NT2/D1 (cell line): Measurements from ENCODE around the gene ADAM23.

ENCODE experiments used
- DNase-seq: peaks from one replicate; pipeline ENCODE4 v3.0.0-alpha.2; 2011; ENCODE audit warnings: low read depth, low spot score
- H3K27me3 ChIP-seq: 2 replicates; pipeline ENCODE4 v1.6.0; 2011; ENCODE audit warnings: mild to moderate bottlenecking; ENCODE audit not compliant: insufficient read length, insufficient read depth
- H3K36me3 ChIP-seq: 2 replicates; pipeline ENCODE4 v1.6.1; 2011; ENCODE audit warnings: mild to moderate bottlenecking, low read length, mixed read lengths; ENCODE audit not compliant: insufficient read depth, insufficient read length
- H3K4me1 ChIP-seq: 2 replicates; pipeline ENCODE4 v1.5.1; 2011; ENCODE audit not compliant: insufficient read depth, insufficient read length
- H3K4me3 ChIP-seq: 2 replicates; pipeline ENCODE4 v1.5.1; 2011; ENCODE audit warnings: low read depth; ENCODE audit not compliant: insufficient read length
- H3K9ac ChIP-seq: 2 replicates; pipeline ENCODE4 v1.6.0; 2011; ENCODE audit warnings: low read depth; ENCODE audit not compliant: insufficient read length
- H3K9me3 ChIP-seq: 2 replicates; pipeline ENCODE4 v1.5.1; 2011; ENCODE audit warnings: mild to moderate bottlenecking, low read length; ENCODE audit not compliant: insufficient read depth
- SUZ12 ChIP-seq: IDR thresholded peaks from 2 replicates; pipeline ENCODE4 v1.6.1; 2011; ENCODE audit not compliant: insufficient read length, insufficient read depth; ENCODE audit errors: extremely low read depth
- YY1 ChIP-seq: IDR thresholded peaks from 2 replicates; pipeline ENCODE4 v1.6.1; 2011; ENCODE audit not compliant: insufficient read length, insufficient read depth
- ZNF274 ChIP-seq: IDR thresholded peaks from 2 replicates; pipeline ENCODE4 v1.6.1; 2011; ENCODE audit warnings: mild to moderate bottlenecking, low read depth, low read length

The ADAM23 gene

DNA sequence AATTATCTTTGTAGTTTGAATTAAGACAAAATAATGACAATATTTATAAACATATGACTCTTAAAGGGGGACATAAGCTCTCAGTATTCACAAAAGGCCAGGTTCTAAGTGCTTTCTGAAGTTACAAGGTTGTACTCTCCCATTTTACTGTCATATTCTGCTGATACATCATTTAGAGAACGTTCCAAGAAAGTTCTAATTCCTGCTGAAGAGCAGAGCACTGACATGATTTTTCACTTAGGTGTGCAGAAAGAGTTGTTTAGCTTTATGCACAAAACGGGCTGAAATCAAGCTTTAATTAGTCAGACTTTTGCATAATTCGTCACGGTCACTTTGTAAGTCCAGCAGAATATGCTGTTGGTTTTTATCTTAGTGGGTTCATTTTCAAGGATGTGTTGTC is 37.3 kb downstream of the ADAM23 start:
- H3K4me3 ChIP-seq, result no peak overlapping the region
- no peaks in the 10 kb centered on the region for H3K36me3 ChIP-seq
- no peak for DNase-seq
- peaks cover 14% of the 10 kb centered on the region; the same call in 1 of the 2 replicates for H3K9me3 ChIP-seq
- no peak overlapping the region for H3K9ac ChIP-seq
- TF ChIP-seq SUZ12 (no peak), ZNF274 (no peak), YY1 (no peak)
- no peaks in the 10 kb centered on the region for H3K27me3 ChIP-seq
- H3K4me1 ChIP-seq, result no peaks in the 10 kb centered on the region

DNA sequence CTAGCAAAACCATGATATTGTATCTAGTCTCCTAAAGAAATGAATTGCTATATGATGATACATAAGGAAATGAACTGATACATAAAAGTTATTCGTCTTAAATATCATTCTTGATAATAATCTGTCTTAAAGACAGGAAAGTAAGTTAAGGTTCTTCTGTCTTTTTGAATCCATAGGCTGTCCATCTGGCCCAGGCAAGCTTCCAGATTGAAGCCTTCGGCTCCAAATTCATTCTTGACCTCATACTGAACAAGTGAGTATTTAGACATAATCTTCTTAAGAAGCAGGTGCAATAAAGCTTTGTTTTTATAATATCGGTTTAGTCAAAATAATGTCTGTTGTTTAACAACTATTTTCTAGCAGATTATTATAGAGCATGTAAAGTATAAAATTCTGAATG is 37.7 kb downstream of the ADAM23 start:
- H3K4me3 ChIP-seq, result no peak overlapping the region
- H3K36me3 ChIP-seq, result no peaks in the 10 kb centered on the region
- DNase-seq, result no peak
- H3K9me3 ChIP-seq, result peaks cover 14% of the 10 kb centered on the region; the same call in 1 of the 2 replicates
- no peaks in the 10 kb centered on the region for H3K27me3 ChIP-seq
- H3K4me1 ChIP-seq, result no peaks in the 10 kb centered on the region
- TF ChIP-seq YY1 (no peak), SUZ12 (no peak), ZNF274 (no peak)
- no peak overlapping the region for H3K9ac ChIP-seq

DNA sequence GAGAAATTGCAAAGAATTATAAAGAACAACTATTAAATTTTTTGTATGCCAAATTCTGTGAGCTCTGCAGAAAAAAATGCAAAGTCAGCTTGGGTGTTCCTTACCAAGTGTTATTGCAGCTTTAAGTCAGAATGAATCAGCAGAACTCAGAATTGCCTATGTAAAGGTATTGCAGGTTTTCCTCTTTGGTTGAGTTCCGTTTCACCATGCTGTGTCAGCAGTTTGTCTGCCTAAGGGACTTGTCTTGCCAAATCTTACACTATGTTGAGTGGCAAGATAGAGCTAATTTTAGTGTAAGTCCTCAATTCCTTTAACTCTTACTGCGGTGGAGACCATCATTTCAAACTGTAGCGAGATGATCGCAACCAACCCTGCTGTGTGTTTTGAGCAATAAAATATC is 38.8 kb downstream of the ADAM23 start:
- TF ChIP-seq ZNF274, result no peak
- no peak for TF ChIP-seq YY1
- TF ChIP-seq SUZ12, result no peak
- H3K9ac ChIP-seq, result no peak overlapping the region
- H3K4me3 ChIP-seq, result no peak overlapping the region
- H3K27me3 ChIP-seq, result no peaks in the 10 kb centered on the region
- peaks cover 14% of the 10 kb centered on the region; the same call in 1 of the 2 replicates for H3K9me3 ChIP-seq
- DNase-seq, result no peak
- H3K36me3 ChIP-seq, result no peaks in the 10 kb centered on the region
- H3K4me1 ChIP-seq, result no peaks in the 10 kb centered on the region

- no peak for DNase-seq
- Histone ChIP-seq H3K4me1 (no peaks in the 10 kb centered on the region), H3K4me3 (no peak overlapping the region), H3K36me3 (no peaks in the 10 kb centered on the region), H3K9ac (no peak overlapping the region), H3K9me3 (peaks cover 14% of the 10 kb centered on the region; the same call in 1 of the 2 replicates), H3K27me3 (no peaks in the 10 kb centered on the region)
- TF ChIP-seq SUZ12, result no peak
These were observed 39.3 kb downstream of the ADAM23 start for GRCh38 chr2:206482633-206483032.

DNA sequence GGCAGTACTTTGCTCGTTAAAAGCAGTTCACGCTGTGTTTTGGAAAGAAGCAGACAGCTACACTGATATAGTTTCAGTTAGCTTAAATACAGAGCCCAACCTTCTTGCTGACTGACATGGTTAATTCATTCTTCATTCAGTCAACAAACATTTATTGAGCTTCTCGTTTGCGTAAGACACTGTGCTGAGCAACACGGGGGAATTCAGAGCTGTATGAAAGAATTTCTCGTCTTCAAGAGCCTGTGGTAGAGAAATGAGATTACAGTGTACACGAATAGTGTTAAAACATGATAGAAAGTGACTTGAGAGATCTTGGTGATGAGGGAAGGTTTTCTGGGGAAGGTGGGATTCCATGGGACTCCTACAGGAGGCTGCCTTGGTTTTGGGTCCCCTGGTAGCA is 44.7 kb downstream of the ADAM23 start:
- H3K9ac ChIP-seq, result no peak overlapping the region
- DNase-seq, result no peak
- no peaks in the 10 kb centered on the region for H3K4me1 ChIP-seq
- no peaks in the 10 kb centered on the region for H3K36me3 ChIP-seq
- H3K4me3 ChIP-seq, result no peak overlapping the region
- H3K9me3 ChIP-seq, result peaks cover 20% of the 10 kb centered on the region; the same call in 1 of the 2 replicates
- no peaks in the 10 kb centered on the region for H3K27me3 ChIP-seq
- TF ChIP-seq YY1 (no peak), SUZ12 (no peak), ZNF274 (no peak)

DNA sequence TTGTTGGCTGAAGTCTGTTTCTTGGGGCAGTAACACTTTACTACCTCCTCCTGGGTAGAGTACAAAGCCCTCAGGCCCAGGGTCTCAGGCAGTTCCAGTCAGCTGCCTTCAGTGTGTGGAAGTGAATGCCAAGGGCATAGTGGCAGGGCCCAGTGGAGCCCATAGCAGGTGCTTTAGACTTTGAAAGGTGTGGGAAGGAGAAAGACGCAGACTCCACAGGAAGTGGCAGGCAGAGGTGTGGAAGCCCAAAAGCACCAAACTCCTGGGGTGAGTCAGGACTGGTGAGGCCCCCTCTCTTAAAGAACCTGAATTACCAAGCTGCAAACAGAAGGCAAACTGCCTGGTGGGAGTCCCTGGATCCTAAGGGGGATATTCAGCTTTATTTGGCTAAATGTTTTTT is 45.3 kb downstream of the ADAM23 start:
- no peak overlapping the region for H3K4me3 ChIP-seq
- no peaks in the 10 kb centered on the region for H3K4me1 ChIP-seq
- no peaks in the 10 kb centered on the region for H3K27me3 ChIP-seq
- H3K36me3 ChIP-seq, result no peaks in the 10 kb centered on the region
- peaks cover 18% of the 10 kb centered on the region; the same call in 1 of the 2 replicates for H3K9me3 ChIP-seq
- no peak for DNase-seq
- TF ChIP-seq SUZ12 (no peak), ZNF274 (no peak), YY1 (no peak)
- H3K9ac ChIP-seq, result no peak overlapping the region

DNA sequence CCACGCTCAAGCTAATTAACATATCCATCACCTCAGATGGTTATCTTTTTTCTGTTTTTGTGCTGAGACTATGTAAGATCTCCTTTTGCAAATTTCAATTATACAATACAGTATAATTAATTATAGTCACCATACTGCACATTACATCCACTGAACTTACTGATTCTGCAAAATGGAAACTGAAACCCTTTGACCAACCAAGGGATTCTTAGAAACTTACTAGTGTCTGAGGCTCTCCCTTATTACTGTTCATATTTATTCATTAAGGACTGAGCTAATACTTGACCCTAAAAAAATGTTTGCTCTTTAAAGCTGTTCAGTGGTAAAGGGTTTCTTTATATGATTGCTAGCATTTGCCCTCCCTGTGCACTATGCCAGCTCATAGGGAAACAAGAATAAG is 50.7 kb downstream of the ADAM23 start:
- Histone ChIP-seq H3K9ac (no peak overlapping the region), H3K4me3 (no peak overlapping the region), H3K27me3 (no peaks in the 10 kb centered on the region), H3K9me3 (0 out of 2 replicates have a peak, but pooled peaks cover 6% of the 10 kb centered on the region), H3K36me3 (no peaks in the 10 kb centered on the region), H3K4me1 (no peaks in the 10 kb centered on the region)
- DNase-seq, result no peak
- TF ChIP-seq YY1 (no peak), SUZ12 (no peak), ZNF274 (no peak)

DNA sequence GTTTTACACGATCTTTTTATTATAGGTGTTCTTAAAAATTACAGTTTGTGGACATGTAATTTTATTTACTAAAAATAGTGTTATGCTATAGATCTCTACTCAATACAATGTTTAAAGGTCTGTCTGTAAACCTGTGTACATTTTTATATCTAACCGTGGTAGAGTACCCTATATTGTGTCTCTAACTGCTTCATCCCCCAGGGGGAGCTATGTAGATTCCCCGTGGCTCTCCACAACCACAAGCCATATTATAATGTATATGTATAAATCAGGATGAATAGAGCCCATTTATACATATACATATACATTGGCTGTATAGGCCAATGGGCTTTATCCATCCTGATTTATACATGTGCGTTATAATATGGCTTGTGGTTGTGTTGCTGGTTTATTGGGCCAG is 59.4 kb downstream of the ADAM23 start:
- H3K9ac ChIP-seq, result no peak overlapping the region
- no peak for TF ChIP-seq YY1
- TF ChIP-seq ZNF274, result no peak
- TF ChIP-seq SUZ12, result no peak

More for the DNA sequence above, 59.4 kb downstream of the ADAM23 start:
- no peaks in the 10 kb centered on the region for H3K27me3 ChIP-seq
- no peaks in the 10 kb centered on the region for H3K4me1 ChIP-seq
- no peak for DNase-seq
- H3K9me3 ChIP-seq, result no peaks in the 10 kb centered on the region; the same call in 1 of the 2 replicates
- H3K4me3 ChIP-seq, result no peak overlapping the region
- no peaks in the 10 kb centered on the region for H3K36me3 ChIP-seq
